GM12872 (cell line): ENCODE measurements around the gene TAS2R7.
A peak's percentile ranks its signal among the peaks of the same experiment; 100 is the strongest.

Experiments
- CTCF ChIP-seq: IDR thresholded peaks from 3 replicates; pipeline ENCODE4 v1.5.1; 2011; ENCODE audit warnings: low read depth, mild to moderate bottlenecking, low read length, moderate library complexity; ENCODE audit not compliant: insufficient read depth

Gene TAS2R7

GRCh38 chr12:10779103-10779502 is 23.3 kb downstream of the TAS2R7 start:
- TF ChIP-seq CTCF = no peak

GRCh38 chr12:10771132-10771733 is 31.2 kb downstream of the TAS2R7 start:
- TF ChIP-seq CTCF = peak; percentile 36; the same call in 1 of the 3 replicates

- no peak for TF ChIP-seq CTCF
Measured at GRCh38 chr12:10759657-10760056, 42.8 kb downstream of the TAS2R7 start.

GRCh38 chr12:10756194-10756593 is 46.2 kb downstream of the TAS2R7 start:
- TF ChIP-seq CTCF = no peak

GRCh38 chr12:10753059-10753458 is 49.4 kb downstream of the TAS2R7 start:
- no peak for TF ChIP-seq CTCF
